DMS114 treated with DMSO at 0.1 percent for 48 hours (cell line): ENCODE data around the gene NME4.

Source experiments
- DNase-seq: peaks from one replicate; lab custom pipeline; 2025; ENCODE audit not compliant: unreplicated experiment; lab: John Stamatoyannopoulos, UW

Gene NME4

DNA sequence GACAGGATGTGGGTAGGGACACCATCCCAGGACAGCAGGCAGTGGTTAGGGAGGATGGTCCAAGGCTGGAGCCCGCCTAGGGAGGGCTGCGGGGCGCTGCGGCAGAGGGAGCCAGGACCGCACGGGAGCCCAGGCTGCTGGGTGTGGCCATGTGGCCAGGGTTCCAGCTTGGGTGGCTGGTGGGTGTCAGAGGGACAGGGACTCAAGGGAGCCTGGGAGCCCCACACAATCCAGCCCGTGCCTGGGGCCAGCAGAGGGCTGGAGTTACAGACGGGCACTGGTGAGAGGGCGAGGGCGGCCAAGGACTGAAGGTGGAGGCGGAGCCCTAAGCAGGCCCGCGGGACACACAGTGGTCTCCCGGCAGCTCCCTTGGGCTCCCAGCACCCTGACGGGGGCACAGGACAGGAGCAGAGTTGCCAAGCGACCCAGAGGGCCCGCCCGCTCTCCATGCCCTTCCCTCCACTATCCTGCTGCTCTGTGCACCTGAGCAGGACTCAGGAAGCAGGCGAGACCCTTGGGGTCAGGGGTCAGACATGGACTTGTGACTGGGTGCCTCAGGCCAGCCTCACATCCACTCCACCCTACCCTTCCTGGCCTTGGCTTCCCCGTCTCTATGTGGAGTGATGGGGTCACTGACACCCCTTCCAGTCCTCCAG is 33.8 kb upstream of the NME4 start:
- DNase-seq, result no peak

DNA sequence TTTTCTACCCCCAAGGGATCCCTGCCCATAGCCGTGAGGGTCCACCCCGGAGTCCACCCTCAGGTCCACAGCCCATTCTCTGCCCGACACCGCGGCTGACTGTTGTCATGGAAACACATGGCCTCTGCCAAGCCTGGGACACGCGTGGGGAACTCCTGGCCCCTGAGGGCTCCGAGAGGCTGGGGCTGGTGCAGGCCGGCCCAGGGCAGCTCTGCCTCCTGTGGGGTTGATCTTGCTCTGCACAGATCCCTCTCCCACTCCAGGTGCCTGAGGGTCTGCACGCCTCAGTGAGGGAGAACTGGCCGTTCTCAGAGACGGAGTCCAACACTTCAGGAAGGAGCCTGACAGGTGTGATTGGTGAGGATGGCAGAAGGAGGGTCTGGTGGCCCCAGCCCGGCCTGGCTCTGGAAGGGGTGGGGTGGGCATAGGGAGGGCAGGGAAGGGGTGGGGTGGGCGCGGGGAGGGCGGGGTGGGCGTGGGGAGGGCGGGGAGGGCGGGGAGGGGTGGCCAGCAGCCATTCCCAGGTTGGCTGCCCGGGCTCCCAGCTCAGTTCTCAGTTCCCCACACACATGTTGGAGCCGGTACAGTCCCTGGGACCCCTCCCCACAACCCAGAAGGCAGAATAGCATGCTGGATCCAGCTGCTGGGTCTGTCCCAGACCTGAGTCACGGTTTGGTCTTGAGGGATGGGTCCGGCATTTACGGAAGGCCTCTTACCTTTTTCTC is 33.1 kb upstream of the NME4 start:
- no peak for DNase-seq

DNA sequence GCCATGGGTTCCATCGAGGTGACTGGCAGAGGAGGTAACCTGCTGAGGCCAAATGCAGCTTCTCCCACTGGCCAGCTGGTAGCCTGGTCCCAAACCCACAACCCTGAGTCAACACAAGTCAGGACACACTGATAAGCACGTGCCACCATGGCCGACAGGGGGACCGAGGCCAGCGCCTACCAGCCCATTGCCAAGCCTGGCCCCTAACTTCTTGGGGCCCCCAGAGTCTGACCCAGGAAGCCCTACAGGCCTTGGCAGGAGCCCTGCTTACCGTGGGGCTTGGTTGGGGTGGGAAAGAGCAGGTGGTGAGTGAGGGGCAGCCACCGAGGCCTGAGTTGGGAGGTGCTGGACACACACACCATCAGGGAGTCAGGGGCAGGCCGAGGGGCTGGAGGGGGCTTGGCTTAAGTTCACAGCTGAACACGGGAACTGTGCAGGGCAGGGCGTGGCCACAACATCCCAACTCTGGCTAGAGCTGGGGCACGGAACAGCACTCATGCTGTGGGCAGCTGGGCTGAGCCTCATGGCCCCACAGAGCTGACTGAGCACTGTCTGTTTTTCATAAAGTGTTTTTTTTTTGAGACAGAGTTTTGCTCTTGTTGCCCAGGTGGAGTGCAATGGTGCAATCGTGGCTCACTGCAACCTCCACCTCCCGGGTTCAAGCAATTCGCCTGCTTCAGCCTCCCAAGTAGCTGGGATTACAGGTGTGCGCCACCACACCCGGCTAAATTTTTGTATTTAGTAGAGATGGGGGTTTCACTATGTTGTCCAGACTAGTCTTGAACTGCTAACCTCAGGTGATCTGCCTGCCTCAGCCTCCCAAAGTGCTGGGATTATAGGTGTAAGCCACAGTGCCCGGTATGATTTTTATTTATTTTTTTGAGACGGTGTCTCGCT is 32.2 kb upstream of the NME4 start:
- DNase-seq, result no peak

DNA sequence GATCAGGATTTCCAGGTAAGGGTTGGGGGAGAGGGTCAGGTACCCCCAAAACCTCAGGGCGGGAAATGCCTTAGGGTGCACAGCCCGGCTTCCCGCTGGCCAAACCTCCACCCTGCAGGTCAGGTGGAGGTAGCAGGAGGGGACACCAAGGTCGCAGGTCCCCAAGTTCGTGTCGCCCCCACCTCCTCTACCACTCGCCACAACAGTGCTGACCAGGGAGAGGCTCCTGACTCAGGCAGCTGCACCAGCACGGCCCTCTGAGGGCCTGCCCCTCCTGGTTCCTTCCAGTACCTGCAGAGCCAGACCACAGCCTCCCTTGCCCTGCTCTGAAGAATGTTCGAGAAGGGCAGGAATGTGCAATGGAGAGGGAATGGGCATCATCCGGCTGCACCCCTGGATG is 30.5 kb upstream of the NME4 start:
- no peak for DNase-seq

DNA sequence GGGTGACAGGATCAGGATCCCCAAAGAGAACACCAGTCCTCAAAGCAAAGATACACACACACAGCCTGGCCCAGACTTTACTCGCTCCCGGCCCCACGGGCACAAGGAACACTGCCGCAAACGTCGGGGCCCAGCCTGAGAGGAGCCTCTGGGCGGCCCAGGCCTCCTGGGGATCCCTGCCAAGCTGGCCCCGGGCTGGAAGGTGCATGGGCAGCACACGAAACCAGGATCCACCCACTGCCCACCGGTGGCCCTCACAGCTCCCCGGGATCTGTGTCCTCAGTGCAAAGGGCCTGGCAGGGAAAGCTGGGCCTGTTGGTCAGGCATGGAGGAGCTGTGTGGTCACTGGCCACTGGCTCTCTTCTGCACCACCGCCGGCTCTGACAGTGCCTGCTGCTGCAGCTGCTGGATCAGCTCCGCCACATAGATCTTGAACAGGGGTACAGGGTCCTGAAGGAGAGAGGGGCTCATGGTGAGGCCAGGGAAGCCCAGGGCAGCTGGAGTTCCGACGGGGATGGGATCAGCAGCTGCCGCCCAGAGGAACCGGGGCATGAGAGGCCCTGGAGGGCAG is 29.6 kb upstream of the NME4 start:
- DNase-seq, result no peak

DNA sequence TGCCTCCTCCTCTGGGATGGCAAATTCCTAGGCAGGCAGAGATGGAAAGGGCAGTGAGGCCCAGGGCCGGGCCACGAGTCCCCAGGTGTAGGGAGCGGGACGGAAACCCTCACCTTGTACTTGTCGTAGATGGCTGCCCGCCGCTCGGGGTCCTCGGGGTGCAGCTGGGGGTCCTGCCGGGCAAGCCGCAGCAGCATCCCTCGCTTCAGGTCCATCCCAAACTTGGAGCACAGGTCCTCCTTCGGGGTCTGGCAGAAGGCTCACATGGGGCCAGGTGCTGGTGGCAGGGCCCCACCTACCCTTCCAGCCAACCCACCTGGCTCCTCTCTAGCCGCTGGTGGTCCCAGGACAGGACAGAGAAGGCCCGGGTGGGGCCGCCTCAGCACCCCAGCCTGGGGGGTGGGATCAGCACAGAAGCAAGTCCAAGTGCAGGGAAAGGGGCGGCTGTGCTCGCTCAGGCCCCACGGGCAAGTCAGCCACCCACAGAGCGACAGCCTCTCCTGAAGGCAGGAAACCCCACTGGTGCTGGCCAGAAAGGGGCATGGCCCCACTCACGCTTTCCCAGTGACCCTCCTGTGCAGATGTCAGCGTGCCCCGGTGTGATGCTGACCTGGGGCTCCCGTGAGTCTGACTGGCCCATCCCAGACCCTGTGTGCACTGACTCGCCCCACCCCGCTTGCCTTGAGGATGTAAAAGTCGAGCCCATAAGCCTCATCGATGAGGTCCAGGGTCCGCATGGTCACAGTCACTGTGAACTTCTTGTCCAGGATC is 28.4 kb upstream of the NME4 start:
- no peak for DNase-seq

DNA sequence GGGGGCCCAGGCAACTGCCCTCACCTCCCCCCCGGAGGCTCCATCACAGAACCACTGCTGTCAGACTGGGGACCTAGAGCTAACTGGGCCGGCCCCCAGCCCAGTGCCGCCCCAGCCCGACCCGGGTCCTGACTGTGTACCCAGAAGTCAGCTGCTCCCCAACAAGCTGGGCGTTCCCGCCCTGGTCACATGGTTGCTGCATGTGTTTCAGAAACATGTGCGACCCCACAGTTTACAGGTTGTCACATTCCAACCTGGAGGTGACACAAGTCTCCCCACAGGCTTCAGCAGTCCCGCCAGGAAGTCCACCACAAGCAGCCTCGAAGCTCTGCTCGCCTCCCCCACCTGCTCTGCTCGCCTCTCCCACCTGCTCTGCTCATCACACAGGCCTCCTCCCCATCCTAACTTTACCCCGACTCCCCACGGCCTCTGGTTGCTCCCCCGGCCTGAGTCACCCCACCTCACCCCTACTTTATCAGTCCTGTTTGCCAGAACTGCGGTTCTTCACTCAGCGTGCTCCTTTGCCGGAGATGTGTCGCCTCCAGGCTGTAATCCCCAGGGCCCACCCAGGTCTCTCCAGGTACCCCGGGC is 27.6 kb upstream of the NME4 start:
- no peak for DNase-seq

DNA sequence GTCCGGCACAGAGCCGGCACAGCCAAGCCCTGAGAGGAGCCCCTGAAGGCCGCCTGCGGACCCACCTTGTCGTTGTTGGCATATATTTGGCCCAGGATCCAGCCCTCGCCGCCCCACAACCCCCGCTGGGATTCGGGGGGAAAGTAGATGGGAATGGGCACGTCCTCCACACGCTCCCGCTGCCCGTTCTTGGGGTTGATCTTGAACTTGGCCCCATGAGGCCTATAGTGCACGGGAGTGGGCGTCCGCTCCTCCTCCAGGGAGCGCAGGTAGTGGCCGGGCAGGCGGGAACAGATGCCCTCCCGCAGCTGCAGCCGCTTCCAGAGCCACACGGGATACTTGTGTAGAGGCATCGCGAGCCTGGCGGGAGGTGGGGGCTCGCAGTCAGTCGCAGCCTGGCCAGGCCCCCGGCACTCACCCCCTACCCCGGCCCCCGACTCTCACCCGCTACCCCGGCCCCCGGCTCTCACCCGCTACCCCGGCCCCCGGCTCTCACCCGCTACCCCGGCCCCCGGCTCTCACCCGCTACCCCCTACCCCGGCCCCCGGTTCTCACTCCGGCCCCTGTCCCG is 27.0 kb upstream of the NME4 start:
- DNase-seq, result no peak

DNA sequence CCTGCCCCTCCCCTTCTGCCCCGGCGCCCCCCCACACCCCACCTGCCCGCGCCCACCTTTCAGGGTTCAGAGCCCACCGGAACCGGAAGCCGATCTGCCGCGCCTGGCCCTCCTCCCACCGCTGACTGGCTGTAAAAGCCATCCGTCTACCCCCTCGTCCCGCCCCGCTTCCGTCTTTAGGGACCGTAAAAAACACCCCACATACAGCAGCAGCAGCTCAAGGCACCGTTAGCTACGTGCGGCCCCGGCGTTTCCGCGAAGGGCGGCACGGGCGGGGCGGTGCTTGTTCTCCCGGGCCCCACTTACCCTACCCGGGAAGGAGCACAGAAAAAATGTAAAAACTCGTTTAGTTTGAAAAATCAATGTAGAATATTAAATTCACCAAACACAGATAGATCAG is 26.6 kb upstream of the NME4 start, which contains the start of gene MRPL28:
MRPL28 (minus strand) TSS at position 96 of the 400 bp plus-strand sequence. CDS start 320 bp downstream, outside the sequence.
- peak; percentile 90 for DNase-seq

DNA sequence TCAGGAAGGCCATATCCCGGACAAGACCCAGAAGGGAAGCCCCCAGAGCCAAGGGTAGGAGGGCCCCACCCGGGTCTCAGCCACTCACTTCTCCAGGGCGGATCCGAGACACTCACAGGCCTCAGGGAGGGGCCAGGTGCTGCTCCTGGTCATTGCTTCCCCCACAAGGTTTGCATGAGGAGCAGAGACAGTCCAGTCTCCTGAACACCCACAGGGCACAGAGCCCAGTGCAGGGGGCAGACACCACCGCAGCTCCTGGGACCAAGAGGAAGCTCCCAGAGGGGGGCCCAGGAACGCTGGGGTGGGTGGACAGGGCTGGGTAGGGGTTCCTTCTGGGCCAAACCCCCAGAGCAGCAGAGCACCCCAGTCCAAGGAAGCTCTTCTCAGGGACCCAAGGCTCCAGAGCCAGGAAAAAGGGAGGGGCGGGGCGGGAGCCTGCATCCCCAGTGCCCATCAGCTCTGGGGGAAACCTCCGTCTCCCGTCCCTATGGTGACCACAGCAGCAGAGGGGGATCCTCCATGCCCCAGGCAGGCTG is 26.0 kb upstream of the NME4 start:
- no peak for DNase-seq

DNA sequence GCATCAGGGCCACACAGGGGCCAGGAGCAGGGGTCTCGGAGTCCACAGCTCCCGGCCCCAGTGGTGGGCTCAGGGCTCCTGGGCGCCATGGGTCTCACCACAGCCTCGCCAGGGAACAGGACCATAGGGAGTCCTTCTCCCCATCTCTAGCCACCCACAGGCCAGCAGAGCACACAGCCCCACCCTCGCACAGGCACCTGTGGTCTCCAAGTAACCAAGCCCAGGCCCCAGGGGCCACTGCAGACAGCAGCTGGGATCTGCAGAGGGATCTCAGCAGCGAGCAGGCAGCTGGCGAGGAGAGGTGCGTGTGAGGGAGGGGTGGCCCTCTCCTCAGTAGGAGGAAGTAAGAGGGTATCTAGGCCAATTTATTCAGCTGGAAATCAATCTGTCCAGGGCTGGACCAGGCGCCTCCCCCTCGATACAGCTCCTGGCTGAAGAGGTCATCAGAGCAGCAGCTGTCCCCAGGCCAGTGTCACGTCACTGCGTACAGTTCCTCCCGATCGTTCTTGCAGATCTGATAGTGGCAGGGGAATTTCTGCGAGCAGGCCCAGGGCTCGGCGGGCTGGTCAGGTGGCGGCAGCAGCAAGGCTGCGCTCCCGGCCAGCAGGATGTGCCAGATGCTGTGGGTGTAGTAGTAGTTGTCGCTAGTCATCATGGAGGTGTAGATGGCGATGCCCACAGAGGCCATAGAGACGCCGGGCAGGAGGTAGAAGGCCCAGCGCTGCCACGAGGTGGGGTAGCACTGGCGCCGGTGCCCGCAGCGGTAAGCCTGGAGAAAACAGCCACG is 25.3 kb upstream of the NME4 start:
- DNase-seq, result no peak

DNA sequence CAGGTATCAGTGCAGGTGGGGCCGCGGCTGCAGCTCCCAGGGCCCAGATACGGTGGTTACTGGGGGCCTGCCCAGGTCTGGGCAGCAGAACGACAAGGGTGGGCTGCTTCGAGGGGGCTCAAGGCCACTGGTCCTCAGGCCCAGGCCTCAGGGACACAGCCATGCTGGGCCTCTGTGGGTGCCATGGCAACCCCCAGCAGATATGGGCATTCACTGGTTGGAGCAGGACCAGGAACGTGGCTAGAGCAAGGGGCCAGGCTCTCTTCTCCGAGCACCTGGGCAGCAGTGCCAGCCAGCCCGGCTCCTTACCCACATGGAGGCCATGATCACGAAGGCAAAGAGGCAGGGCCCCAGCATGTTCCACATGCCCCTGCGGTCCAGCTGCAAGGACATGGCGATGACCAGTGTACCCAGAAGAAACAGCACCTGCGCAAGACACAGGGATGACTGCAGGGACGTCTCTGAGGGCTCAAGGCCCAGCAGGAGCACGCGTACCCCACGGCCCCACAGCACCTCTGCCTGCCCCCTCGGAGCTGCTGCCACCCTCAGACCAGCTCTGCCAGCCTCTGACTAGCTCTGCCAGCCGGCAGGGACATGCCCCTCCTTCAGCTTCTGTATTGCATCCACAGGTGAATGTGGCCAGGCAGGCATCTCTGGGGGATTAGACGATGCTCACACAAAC is 24.6 kb upstream of the NME4 start:
- no peak for DNase-seq

DNA sequence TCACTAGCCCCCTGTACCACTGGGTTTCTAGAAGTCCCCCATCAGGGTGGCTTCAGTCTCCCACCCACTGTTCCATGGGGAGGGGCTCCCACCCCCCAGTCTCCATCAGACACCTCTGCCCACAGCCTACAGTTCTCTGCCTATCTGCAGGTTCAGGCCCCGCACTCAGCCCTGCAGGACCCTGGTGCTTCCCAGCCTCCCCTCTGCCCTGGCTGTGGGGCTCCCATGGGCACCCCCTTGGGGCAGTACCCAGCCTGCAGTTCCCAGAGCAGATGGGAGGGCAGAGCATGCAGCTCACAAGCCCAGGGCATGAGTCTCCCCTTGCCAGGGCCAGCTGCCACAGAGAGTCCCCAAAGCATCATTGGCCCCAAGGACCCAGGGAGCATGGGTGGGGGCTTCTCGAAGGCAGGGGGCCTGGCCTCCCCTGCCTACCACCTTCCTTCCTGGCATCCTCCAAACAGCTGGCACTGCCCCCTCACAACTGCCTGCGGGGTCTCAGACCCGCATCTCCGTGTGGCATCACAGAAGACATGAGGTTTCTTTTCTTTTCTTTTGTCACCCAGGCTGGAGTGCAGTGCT is 23.9 kb upstream of the NME4 start:
- DNase-seq, result no peak

DNA sequence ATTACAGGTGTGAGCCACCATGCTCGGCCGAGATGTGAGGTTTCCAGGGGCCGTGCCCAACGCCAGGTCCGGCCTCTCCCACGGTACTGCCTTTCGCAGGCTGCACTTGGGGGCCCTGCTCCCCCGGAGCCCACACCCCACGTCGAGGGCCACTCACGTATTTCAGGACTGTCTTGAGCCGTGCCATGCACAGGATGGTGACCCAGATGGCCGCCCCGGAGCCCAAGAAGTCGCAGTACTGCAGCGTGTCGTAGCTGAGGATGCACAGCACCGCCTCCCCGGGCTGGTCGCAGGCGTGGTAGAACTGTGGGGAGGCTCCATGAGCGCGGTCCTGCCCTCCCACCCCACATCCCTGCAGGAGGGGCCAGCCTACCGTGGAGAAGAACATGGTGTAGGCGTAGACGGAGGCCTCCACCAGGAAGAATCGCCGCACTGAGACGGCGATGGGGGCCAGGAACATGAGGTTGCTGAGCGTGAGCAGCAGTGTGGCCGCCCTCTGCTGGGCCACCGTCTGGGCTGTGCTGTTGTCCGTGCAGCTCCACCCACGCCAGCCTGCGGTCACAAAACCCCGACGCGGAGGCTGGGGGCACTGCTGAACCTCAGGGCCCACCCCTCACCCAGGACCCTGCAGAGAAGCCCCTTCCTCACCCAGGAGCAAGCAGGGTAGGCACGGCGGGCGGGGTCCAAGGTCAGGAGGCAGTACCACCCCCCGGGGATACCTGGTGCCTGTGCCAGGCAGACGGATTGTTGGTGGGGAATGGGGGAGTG is 23.0 kb upstream of the NME4 start:
- DNase-seq, result no peak

DNA sequence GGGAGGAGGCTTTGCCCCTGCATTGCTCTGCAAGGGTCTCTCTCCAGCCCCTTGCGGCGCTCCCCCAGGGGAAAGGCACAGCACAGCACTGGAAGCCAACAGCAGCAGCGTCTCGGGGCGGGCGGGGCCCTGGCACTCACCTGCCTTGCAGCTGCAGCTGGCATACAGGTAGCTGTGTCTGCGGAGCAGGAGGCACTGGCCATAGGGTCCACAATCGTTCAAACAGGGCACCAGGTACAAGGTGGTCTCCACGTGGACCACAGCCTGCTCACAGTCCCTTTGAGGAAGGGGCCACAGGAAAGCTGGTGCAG is 22.4 kb upstream of the NME4 start:
- DNase-seq, result no peak

DNA sequence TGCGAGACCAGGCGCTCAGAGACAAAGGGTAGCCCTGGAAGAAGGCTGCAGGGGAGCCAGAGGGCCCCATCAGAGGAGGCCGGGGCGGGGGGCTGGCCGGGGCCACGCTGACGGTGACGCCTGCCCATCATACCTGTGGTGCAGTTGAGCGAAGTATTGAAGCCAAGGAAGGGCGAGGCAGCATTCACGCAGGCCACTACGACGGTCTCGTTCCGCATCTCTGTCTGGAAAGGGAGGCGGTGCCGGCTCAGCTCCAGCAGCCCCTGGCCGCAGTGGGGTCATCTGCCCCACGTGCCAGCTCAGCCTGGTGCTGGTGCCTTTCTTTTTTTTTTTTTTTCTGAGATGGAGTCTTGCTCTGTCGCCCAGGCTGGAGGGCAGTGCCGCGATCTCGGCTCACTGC is 21.8 kb upstream of the NME4 start:
- DNase-seq, result no peak
